SK-N-SH (cell line): Measurements from ENCODE around the gene MAST4. TPM values are rescaled to one million over a fixed set of nuclear protein-coding genes. Genes with fewer than 3 reads are reported as not detected.

Experiments
- CTCF ChIA-PET: fragments of 300-600, 350-600 bp; formaldehyde crosslinking; extraction: SDS; loops from one replicate; lab custom pipeline; 2021; lab: Yijun Ruan, JAX
- POLR2A ChIA-PET: fragments of 350-600 bp; sonication (Branson Sonifier 250); formaldehyde crosslinking; extraction: SDS; loops from one replicate; lab custom pipeline; 2020; ENCODE audit warnings: antibody characterized with exemption, inconsistent platforms; lab: Yijun Ruan, JAX
- DNase-seq: peaks from one replicate; pipeline ENCODE4 v3.0.0; 2012
- H2AFZ ChIP-seq: fragments of 200-600 bp; sonication (generic); 2 replicates; pipeline ENCODE4 v1.8.1; 2016; ENCODE audit warnings: antibody characterized with exemption, mild to moderate bottlenecking, low read depth
- H3F3A ChIP-seq: fragments of 200-600 bp; sonication (generic); replicated peaks from 2 replicates; pipeline ENCODE3; 2016; ENCODE audit warnings: antibody characterized with exemption, mild to moderate bottlenecking; ENCODE audit not compliant: insufficient read depth
- H3K27ac ChIP-seq, 2 experiments: fragments of 200-500 bp in 1 of 2; fragments of 200-600 bp in 1 of 2; sonication (Bioruptor generic) in 1 of 2; sonication (generic), shearing (Covaris generic) in 1 of 2; 2 replicates each; pipeline versions ENCODE4 v1.5.1 to v1.6.1; 2014 to 2016; ENCODE audit warnings: low read depth in 2 of 2, inconsistent platforms in 1 of 2, low read length in 1 of 2, mild to moderate bottlenecking in 1 of 2, mixed read lengths in 1 of 2
- H3K27me3 ChIP-seq: fragments of 200-600 bp; sonication (generic), shearing (Covaris generic); 2 replicates; pipeline ENCODE4 v1.6.1; 2016; ENCODE audit warnings: mixed run types; ENCODE audit not compliant: insufficient read depth
- H3K36me3 ChIP-seq, 2 experiments: fragments of 200-500 bp in 1 of 2; fragments of 200-600 bp in 1 of 2; sonication (Bioruptor generic) in 1 of 2; sonication (generic) in 1 of 2; replicated peaks in 1 of 2; 2 replicates each; pipeline versions ENCODE3 to v1.5.1; 2014 to 2016; ENCODE audit warnings: low read length in 1 of 2, mild to moderate bottlenecking in 1 of 2; ENCODE audit not compliant: insufficient read depth in 2 of 2, control insufficient read depth in 1 of 2
- H3K4me1 ChIP-seq, 2 experiments: fragments of 200-500 bp in 1 of 2; fragments of 200-600 bp in 1 of 2; sonication (Bioruptor generic) in 1 of 2; sonication (generic), shearing (Covaris generic) in 1 of 2; 2 replicates each; pipeline versions ENCODE4 v1.5.1 to v1.6.1; 2014 to 2016; ENCODE audit warnings: low read depth in 1 of 2, low read length in 1 of 2, mixed run types in 1 of 2; ENCODE audit not compliant: insufficient read depth in 2 of 2, control insufficient read depth in 1 of 2
- H3K4me2 ChIP-seq: fragments of 200-600 bp; sonication (generic), shearing (Covaris generic); 2 replicates; pipeline ENCODE4 v1.6.1; 2017; ENCODE audit warnings: mixed run types
- H3K4me3 ChIP-seq, 2 experiments: fragments of 200-500 bp in 1 of 2; fragments of 200-600 bp in 1 of 2; sonication (Bioruptor generic) in 1 of 2; sonication (generic), shearing (Covaris generic) in 1 of 2; 2 replicates each; pipeline versions ENCODE4 v1.5.1 to v1.8.1; 2014 to 2016; ENCODE audit warnings: low read depth in 2 of 2, inconsistent platforms in 1 of 2, low read length in 1 of 2, mild to moderate bottlenecking in 1 of 2, mixed read lengths in 1 of 2, moderate library complexity in 1 of 2
- H3K79me2 ChIP-seq: fragments of 200-600 bp; sonication (generic); 2 replicates; pipeline ENCODE4 v1.8.1; 2017; ENCODE audit warnings: mild to moderate bottlenecking; ENCODE audit not compliant: insufficient read depth
- H3K9ac ChIP-seq: fragments of 200-600 bp; sonication (generic); 2 replicates; pipeline ENCODE4 v1.6.1; 2017; ENCODE audit warnings: mixed run types
- H3K9me2 ChIP-seq: fragments of 200-600 bp; sonication (generic); 2 replicates; pipeline ENCODE4 v1.6.1; 2017; ENCODE audit warnings: mixed run types
- H3K9me3 ChIP-seq: fragments of 200-600 bp; sonication (generic); 2 replicates; pipeline ENCODE4 v1.6.1; 2017; ENCODE audit warnings: mixed run types, mild to moderate bottlenecking, moderate library complexity
- H4K20me1 ChIP-seq: fragments of 200-600 bp; sonication (generic); 2 replicates; pipeline ENCODE4 v1.6.1; 2017; ENCODE audit warnings: mild to moderate bottlenecking, mixed run types; ENCODE audit not compliant: insufficient read depth
- ELF1 ChIP-seq: IDR thresholded peaks from 2 replicates; pipeline ENCODE4 v1.4.0; 2012
- GABPA ChIP-seq: IDR thresholded peaks from 2 replicates; pipeline ENCODE4 v1.4.0; 2012; ENCODE audit warnings: low read depth, mild to moderate bottlenecking
- JUND ChIP-seq: IDR thresholded peaks from 2 replicates; pipeline ENCODE4 v1.4.0; 2012
- MAX ChIP-seq: IDR thresholded peaks from 2 replicates; pipeline ENCODE4 v1.4.0; 2012; ENCODE audit warnings: low read depth
- MEF2A ChIP-seq: IDR thresholded peaks from 2 replicates; pipeline ENCODE4 v1.4.0; 2012; ENCODE audit warnings: low read depth, borderline replicate concordance
- NFIC ChIP-seq: IDR thresholded peaks from 2 replicates; pipeline ENCODE4 v1.4.0; 2012; ENCODE audit warnings: borderline replicate concordance
- NRF1 ChIP-seq: IDR thresholded peaks from 2 replicates; pipeline ENCODE4 v1.6.1; 2012; ENCODE audit warnings: low read depth, mild to moderate bottlenecking, low read length
- RFX5 ChIP-seq: IDR thresholded peaks from 2 replicates; pipeline ENCODE4 v1.6.1; 2012; ENCODE audit warnings: mild to moderate bottlenecking, improper control_type of control experiment, low read length
- RXRA ChIP-seq: IDR thresholded peaks from 2 replicates; pipeline ENCODE4 v1.4.0; 2012; ENCODE audit warnings: low read depth, mild to moderate bottlenecking, borderline replicate concordance
- SIN3A ChIP-seq: IDR thresholded peaks from 2 replicates; pipeline ENCODE4 v1.6.1; 2012; ENCODE audit warnings: low read depth, mild to moderate bottlenecking, low read length, moderate library complexity, borderline replicate concordance
- TCF12 ChIP-seq: IDR thresholded peaks from 2 replicates; pipeline ENCODE4 v1.4.0; 2012
- USF2 ChIP-seq: fragments of 150-350 bp; IDR thresholded peaks from 2 replicates; pipeline ENCODE4 v1.6.1; 2017; ENCODE audit warnings: antibody characterized with exemption, low read length, low read depth, borderline replicate concordance
- YY1 ChIP-seq: IDR thresholded peaks from 2 replicates; pipeline ENCODE4 v1.4.0; 2012; ENCODE audit warnings: low read depth, mild to moderate bottlenecking
- ZBTB33 ChIP-seq: IDR thresholded peaks from 2 replicates; pipeline ENCODE4 v1.4.0; 2012; ENCODE audit warnings: low read depth, borderline replicate concordance
- WGBS: methylation state at CpG from one replicate; pipeline ENCODE4 v1.1.6; 2017; ENCODE audit warnings: low lambda C conversion rate; 5-methylcytosine and 5-hydroxymethylcytosine counted together
- polyA plus RNA-seq, 3 experiments: library from polyadenylated mRNA; depleted of rRNA; stranded (reverse); fragments of >200 nt; gene quantifications; 2 replicates each; pipeline ENCODE4 v1.2.3, GENCODE V29; 2012
- TF ChIP-seq, protein P1 (sequence below): IDR thresholded peaks from 2 replicates; pipeline ENCODE4 v1.6.1; 2012; ENCODE audit warnings: mild to moderate bottlenecking, low read depth, low read length, moderate library complexity
- TF ChIP-seq, protein P2 (sequence below): IDR thresholded peaks from 2 replicates; pipeline ENCODE4 v1.4.0; 2012; ENCODE audit warnings: low read depth, borderline replicate concordance

Gene MAST4
- polyA plus RNA-seq, 1 of the 3 experiments (the other 2 are of a cell fraction) = 2.2 TPM

DNA sequence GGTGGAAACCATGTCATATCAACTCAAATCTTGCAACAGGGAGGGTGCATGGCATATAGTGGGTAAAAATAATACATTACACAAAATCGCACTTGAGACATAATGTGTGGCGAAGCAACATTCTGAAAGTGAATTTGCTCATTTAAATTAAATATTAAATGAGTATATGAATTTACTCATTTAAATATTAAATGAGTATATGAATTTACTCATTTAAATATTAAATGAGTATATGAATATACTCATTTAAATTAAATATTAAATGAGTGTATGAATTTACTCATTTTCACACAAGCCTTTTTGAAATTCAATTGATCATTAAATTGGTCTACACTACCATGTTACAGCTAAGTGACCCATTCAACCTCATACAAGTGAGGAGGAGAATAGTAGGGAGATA lies 10.5 kb downstream of the MAST4 start:
- Histone ChIP-seq H3K79me2 (no peaks in the 10 kb centered on the region), H3K36me3 (no peaks in the 10 kb centered on the region), H3K9ac (no peak overlapping the region), H3K9me2 (no peaks in the 10 kb centered on the region), H4K20me1 (no peaks in the 10 kb centered on the region), H2AFZ (no peak overlapping the region), H3K27me3 (no peaks in the 10 kb centered on the region), H3F3A (no peaks in the 10 kb centered on the region), H3K27ac (no peak overlapping the region), H3K4me1 (no peaks in the 10 kb centered on the region), H3K9me3 (no peaks in the 10 kb centered on the region), H3K4me2 (no peak overlapping the region), H3K4me3 (no peak overlapping the region)
- no peak for TF ChIP-seq NFIC
- TF ChIP-seq NRF1 = no peak
- no peak for TF ChIP-seq MAX
- TF ChIP-seq GABPA = no peak
- no peak for TF ChIP-seq USF2
- TF ChIP-seq JUND = no peak
- TF ChIP-seq MEF2A = no peak
- TF ChIP-seq TCF12 = no peak
- TF ChIP-seq RFX5 = no peak
- TF ChIP-seq SIN3A = no peak
- TF ChIP-seq, protein P1, sequence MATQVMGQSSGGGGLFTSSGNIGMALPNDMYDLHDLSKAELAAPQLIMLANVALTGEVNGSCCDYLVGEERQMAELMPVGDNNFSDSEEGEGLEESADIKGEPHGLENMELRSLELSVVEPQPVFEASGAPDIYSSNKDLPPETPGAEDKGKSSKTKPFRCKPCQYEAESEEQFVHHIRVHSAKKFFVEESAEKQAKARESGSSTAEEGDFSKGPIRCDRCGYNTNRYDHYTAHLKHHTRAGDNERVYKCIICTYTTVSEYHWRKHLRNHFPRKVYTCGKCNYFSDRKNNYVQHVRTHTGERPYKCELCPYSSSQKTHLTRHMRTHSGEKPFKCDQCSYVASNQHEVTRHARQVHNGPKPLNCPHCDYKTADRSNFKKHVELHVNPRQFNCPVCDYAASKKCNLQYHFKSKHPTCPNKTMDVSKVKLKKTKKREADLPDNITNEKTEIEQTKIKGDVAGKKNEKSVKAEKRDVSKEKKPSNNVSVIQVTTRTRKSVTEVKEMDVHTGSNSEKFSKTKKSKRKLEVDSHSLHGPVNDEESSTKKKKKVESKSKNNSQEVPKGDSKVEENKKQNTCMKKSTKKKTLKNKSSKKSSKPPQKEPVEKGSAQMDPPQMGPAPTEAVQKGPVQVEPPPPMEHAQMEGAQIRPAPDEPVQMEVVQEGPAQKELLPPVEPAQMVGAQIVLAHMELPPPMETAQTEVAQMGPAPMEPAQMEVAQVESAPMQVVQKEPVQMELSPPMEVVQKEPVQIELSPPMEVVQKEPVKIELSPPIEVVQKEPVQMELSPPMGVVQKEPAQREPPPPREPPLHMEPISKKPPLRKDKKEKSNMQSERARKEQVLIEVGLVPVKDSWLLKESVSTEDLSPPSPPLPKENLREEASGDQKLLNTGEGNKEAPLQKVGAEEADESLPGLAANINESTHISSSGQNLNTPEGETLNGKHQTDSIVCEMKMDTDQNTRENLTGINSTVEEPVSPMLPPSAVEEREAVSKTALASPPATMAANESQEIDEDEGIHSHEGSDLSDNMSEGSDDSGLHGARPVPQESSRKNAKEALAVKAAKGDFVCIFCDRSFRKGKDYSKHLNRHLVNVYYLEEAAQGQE = no peak
- TF ChIP-seq ELF1 = no peak
- no peak for TF ChIP-seq RXRA
- TF ChIP-seq, protein P2, sequence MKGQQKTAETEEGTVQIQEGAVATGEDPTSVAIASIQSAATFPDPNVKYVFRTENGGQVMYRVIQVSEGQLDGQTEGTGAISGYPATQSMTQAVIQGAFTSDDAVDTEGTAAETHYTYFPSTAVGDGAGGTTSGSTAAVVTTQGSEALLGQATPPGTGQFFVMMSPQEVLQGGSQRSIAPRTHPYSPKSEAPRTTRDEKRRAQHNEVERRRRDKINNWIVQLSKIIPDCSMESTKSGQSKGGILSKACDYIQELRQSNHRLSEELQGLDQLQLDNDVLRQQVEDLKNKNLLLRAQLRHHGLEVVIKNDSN = no peak
- no peak for TF ChIP-seq ZBTB33
- TF ChIP-seq YY1 = no peak
- POLR2A ChIA-PET = no interaction called here
- WGBS = 63% methylated on average over 2 of the region's 2 CpGs
- DNase-seq = no peak
- CTCF ChIA-PET = no interaction called here
